HepG2 (cell line): ENCODE data around the gene RABL6. TPM values are rescaled to one million over a fixed set of nuclear protein-coding genes. Genes with fewer than 3 reads are reported as not detected.
"Not testable (repeated sequence)": the region's sequence is repeated elsewhere in the genome, so short reads cannot be mapped to it uniquely, and the experiment has no call there.

Experiments used
- ARHGAP35 ChIP-seq: sonication (generic); formaldehyde crosslinking; IDR thresholded peaks from 2 replicates; pipeline ENCODE4 v1.9.0; 2022; ENCODE audit warnings: mild to moderate bottlenecking, inconsistent platforms, moderate library complexity, missing genetic modification reagents, borderline replicate concordance
- ETV5 ChIP-seq: IDR thresholded peaks from 2 replicates; pipeline ENCODE4 v1.6.1; 2018; ENCODE audit warnings: missing biosample characterization, missing genetic modification reagents, inconsistent platforms, borderline replicate concordance
- FOXA3 ChIP-seq: IDR thresholded peaks from 2 replicates; pipeline ENCODE4 v1.6.1; 2016; ENCODE audit warnings: missing genetic modification reagents, missing compliant biosample characterization
- HMG20A ChIP-seq: IDR thresholded peaks from 2 replicates; pipeline ENCODE4 v1.6.1; 2016; ENCODE audit warnings: borderline replicate concordance
- HMG20B ChIP-seq: conservative IDR thresholded peaks from 2 replicates; pipeline ENCODE4 v1.6.1; 2016; ENCODE audit warnings: missing genetic modification reagents, missing compliant biosample characterization
- HNF4G ChIP-seq, 2 experiments: sonication (generic) in 1 of 2; formaldehyde crosslinking in 1 of 2; IDR thresholded peaks; 2 replicates each; pipeline versions ENCODE4 v1.4.0 to v1.6.1; 2011 to 2020; ENCODE audit warnings: borderline replicate concordance in 2 of 2, low read depth in 2 of 2, mild to moderate bottlenecking in 2 of 2, low read length in 1 of 2, missing genetic modification reagents in 1 of 2, moderate library complexity in 1 of 2
- HOXD1 ChIP-seq: sonication (generic); formaldehyde crosslinking; IDR thresholded peaks from 2 replicates; pipeline ENCODE4 v1.5.0; 2020; ENCODE audit warnings: missing genetic modification reagents
- MEIS1 ChIP-seq: sonication (generic); formaldehyde crosslinking; IDR thresholded peaks from 2 replicates; pipeline ENCODE4 v1.9.0; 2021; ENCODE audit warnings: mild to moderate bottlenecking, missing genetic modification reagents, moderate library complexity, borderline replicate concordance
- NCOA2 ChIP-seq: sonication (generic); formaldehyde crosslinking; IDR thresholded peaks from 2 replicates; pipeline ENCODE4 v1.8.0; 2022; ENCODE audit warnings: inconsistent platforms
- NR2F6 ChIP-seq, 2 experiments: IDR thresholded peaks; 2 replicates each; pipeline ENCODE4 v1.6.1; 2016; ENCODE audit warnings: antibody characterized with exemption in 1 of 2, mild to moderate bottlenecking in 1 of 2
- SAP130 ChIP-seq: IDR thresholded peaks from 2 replicates; pipeline ENCODE4 v1.6.1; 2016; ENCODE audit warnings: low read depth
- SOX5 ChIP-seq: IDR thresholded peaks from 2 replicates; pipeline ENCODE4 v1.6.1; 2016; ENCODE audit warnings: borderline replicate concordance
- SOX6 ChIP-seq, 2 experiments: fragments of 450-650 bp in 1 of 2; sonication (generic) in 1 of 2; formaldehyde crosslinking in 1 of 2; IDR thresholded peaks; 2 replicates each; pipeline versions ENCODE4 v1.4.0 to v1.6.1; 2017 to 2020; ENCODE audit warnings: antibody characterized with exemption in 1 of 2, mild to moderate bottlenecking in 1 of 2, missing genetic modification reagents in 1 of 2
- ZNF232 ChIP-seq: sonication (generic); formaldehyde crosslinking; IDR thresholded peaks from 2 replicates; pipeline ENCODE4 v1.4.0; 2020; ENCODE audit warnings: missing genetic modification reagents, borderline replicate concordance
- ZNF547 ChIP-seq: sonication (generic); formaldehyde crosslinking; IDR thresholded peaks from 2 replicates; pipeline ENCODE4 v1.5.1; 2020; ENCODE audit warnings: mild to moderate bottlenecking, missing genetic modification reagents
- ZSCAN12 ChIP-seq: sonication (generic); formaldehyde crosslinking; IDR thresholded peaks from 2 replicates; pipeline ENCODE4 v1.9.0; 2021; ENCODE audit warnings: mild to moderate bottlenecking, missing genetic modification reagents
- ZSCAN20 ChIP-seq: sonication (generic); formaldehyde crosslinking; IDR thresholded peaks from 2 replicates; pipeline ENCODE4 v1.4.0; 2020; ENCODE audit warnings: missing genetic modification reagents, mild to moderate bottlenecking, borderline replicate concordance
- polyA plus RNA-seq, 8 experiments: library from polyadenylated mRNA; depleted of rRNA in 3 of 8; stranded (reverse) in 7 of 8; unstranded in 1 of 8; fragments of >200 nt; fragmentation: Illumina TruSeq in 4 of 8; extraction: Trizol in 4 of 8; gene quantifications; 2 replicates each; pipeline versions ENCODE4 v1.2.1 to v1.2.3, GENCODE V29; 2011 to 2016; ENCODE audit warnings: low read depth in 4 of 8, missing spikeins in 1 of 8, mixed read lengths in 1 of 8; ENCODE audit not compliant: insufficient read depth in 1 of 8
- total RNA-seq, 5 experiments: library from RNA; depleted of rRNA; stranded (reverse); fragments of >200 nt; fragmentation: Illumina TruSeq; extraction: Trizol; gene quantifications; 2 replicates each; pipeline ENCODE4 v1.2.3, GENCODE V29; 2016; ENCODE audit warnings: low read depth in 1 of 5
- TF ChIP-seq, protein P1 (sequence below): sonication (generic); formaldehyde crosslinking; IDR thresholded peaks from 2 replicates; pipeline ENCODE4 v1.4.0; 2020; ENCODE audit warnings: missing genetic modification reagents
- TF ChIP-seq, protein P2 (sequence below), 2 experiments: IDR thresholded peaks; 2 replicates each; pipeline ENCODE4 v1.6.1; 2011 to 2012; ENCODE audit warnings: low read length in 2 of 2, borderline replicate concordance in 1 of 2, low read depth in 1 of 2, mild to moderate bottlenecking in 1 of 2, moderate library complexity in 1 of 2
- TF ChIP-seq, protein P3 (sequence below): sonication (generic); formaldehyde crosslinking; IDR thresholded peaks from 2 replicates; pipeline ENCODE4 v1.4.0; 2020; ENCODE audit warnings: mild to moderate bottlenecking, missing genetic modification reagents

RABL6 gene
- total and polyA plus RNA-seq, 2 of the 13 experiments (the other 11 are each of a cell fraction or from before 2014, with no cell fraction given), result 81.5 to 125 TPM

DNA sequence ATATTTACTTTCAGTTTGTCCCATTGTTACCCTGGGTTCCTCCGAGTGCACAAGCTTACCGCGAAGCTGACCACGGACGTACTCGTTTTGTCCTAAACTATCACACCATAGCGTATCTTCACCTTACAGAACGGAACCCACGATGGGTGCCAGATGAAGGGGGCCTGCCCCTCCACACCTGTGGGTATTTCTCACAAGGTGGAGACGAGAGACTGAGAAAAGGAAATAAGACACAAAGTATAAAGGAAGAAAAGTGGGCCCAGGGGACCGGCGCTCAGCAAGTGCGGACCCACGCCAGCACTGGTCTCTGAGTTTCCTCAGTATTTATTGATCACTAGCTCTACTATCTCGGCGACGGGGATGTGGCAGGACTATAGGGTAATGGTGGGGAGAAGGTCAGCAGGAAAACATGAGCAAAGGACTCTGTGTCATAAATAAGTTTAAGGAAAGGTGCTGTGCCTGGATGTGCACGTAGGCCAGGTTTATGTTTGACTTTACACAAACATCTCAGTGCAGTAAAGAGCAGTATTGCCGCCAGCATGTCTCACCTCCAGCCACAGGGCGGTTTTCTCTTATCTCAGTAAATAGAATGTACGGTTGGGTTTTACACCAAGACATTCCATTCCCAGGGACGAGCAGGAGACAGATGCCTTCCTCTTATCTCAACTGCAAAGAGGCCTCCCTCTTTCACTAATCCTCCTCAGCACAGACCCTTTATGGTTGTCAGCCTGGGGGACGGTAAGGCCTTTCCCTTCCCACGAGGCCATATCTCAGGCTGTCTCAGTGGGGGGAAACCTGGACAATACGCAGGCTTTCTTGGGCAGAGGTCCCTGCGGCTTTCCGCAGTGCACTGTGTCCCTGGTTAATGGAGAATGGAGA lies 18.9 kb upstream of the RABL6 start (continued):
- TF ChIP-seq, protein P1, sequence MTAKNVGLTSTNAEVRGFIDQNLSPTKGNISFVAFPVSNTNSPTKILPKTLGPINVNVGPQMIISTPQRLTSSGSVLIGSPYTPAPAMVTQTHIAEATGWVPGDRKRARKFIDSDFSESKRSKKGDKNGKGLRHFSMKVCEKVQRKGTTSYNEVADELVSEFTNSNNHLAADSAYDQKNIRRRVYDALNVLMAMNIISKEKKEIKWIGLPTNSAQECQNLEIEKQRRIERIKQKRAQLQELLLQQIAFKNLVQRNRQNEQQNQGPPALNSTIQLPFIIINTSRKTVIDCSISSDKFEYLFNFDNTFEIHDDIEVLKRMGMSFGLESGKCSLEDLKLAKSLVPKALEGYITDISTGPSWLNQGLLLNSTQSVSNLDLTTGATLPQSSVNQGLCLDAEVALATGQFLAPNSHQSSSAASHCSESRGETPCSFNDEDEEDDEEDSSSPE (CRISPR knock-in tag), result peak; percentile 34
- TF ChIP-seq NCOA2 (CRISPR knock-in tag) (peak; percentile 70), ETV5 (CRISPR knock-in tag) (peak; percentile 64), ARHGAP35 (CRISPR knock-in tag) (0 out of 2 replicates have a peak, but pooled peaks have one; percentile 27), ZNF547 (CRISPR knock-in tag) (peak; percentile 78), HMG20B (CRISPR knock-in tag) (peak; percentile 27; the same call in 1 of the 2 replicates), HNF4G (IDR thresholded peaks at IDR 0.05; ENCODE audit: borderline replicate concordance, low read depth, low read length) (0 out of 2 replicates have a peak, but pooled peaks have one; percentile 10), SAP130 (CRISPR knock-in tag) (peak; percentile 67; the same call in 1 of the 2 replicates), ZSCAN12 (peak; percentile 57; the same call in 1 of the 2 replicates), ZNF232 (CRISPR knock-in tag) (peak; percentile 76; the same call in 1 of the 2 replicates), MEIS1 (CRISPR knock-in tag) (peak; percentile 41; the same call in 1 of the 2 replicates), SOX5 (CRISPR knock-in tag) (peak; percentile 50; the same call in 1 of the 2 replicates), SOX6 (CRISPR knock-in tag; IDR thresholded peaks at IDR 0.05) (peak; percentile 73), HOXD1 (peak; percentile 69; the same call in 1 of the 2 replicates), NR2F6 (IDR thresholded peaks at IDR 0.05) (peak; percentile 48), NR2F6 (CRISPR knock-in tag; IDR thresholded peaks at IDR 0.05) (peak; percentile 44; the same call in 1 of the 2 replicates), HMG20A (CRISPR knock-in tag) (peak; percentile 69; the same call in 1 of the 2 replicates), FOXA3 (CRISPR knock-in tag) (0 out of 2 replicates have a peak, but pooled peaks have one; percentile 37), ZSCAN20 (CRISPR knock-in tag) (0 out of 2 replicates have a peak, but pooled peaks have one; percentile 38)
- TF ChIP-seq, protein P2, sequence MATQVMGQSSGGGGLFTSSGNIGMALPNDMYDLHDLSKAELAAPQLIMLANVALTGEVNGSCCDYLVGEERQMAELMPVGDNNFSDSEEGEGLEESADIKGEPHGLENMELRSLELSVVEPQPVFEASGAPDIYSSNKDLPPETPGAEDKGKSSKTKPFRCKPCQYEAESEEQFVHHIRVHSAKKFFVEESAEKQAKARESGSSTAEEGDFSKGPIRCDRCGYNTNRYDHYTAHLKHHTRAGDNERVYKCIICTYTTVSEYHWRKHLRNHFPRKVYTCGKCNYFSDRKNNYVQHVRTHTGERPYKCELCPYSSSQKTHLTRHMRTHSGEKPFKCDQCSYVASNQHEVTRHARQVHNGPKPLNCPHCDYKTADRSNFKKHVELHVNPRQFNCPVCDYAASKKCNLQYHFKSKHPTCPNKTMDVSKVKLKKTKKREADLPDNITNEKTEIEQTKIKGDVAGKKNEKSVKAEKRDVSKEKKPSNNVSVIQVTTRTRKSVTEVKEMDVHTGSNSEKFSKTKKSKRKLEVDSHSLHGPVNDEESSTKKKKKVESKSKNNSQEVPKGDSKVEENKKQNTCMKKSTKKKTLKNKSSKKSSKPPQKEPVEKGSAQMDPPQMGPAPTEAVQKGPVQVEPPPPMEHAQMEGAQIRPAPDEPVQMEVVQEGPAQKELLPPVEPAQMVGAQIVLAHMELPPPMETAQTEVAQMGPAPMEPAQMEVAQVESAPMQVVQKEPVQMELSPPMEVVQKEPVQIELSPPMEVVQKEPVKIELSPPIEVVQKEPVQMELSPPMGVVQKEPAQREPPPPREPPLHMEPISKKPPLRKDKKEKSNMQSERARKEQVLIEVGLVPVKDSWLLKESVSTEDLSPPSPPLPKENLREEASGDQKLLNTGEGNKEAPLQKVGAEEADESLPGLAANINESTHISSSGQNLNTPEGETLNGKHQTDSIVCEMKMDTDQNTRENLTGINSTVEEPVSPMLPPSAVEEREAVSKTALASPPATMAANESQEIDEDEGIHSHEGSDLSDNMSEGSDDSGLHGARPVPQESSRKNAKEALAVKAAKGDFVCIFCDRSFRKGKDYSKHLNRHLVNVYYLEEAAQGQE (IDR thresholded peaks at IDR 0.05; ENCODE audit: borderline replicate concordance in 1 of 2, low read depth in 1 of 2, low read length in 2 of 2), result 0 out of 4 replicates have a peak, but pooled peaks of 1 of the 2 experiments have one; percentile 11
- TF ChIP-seq, protein P3, sequence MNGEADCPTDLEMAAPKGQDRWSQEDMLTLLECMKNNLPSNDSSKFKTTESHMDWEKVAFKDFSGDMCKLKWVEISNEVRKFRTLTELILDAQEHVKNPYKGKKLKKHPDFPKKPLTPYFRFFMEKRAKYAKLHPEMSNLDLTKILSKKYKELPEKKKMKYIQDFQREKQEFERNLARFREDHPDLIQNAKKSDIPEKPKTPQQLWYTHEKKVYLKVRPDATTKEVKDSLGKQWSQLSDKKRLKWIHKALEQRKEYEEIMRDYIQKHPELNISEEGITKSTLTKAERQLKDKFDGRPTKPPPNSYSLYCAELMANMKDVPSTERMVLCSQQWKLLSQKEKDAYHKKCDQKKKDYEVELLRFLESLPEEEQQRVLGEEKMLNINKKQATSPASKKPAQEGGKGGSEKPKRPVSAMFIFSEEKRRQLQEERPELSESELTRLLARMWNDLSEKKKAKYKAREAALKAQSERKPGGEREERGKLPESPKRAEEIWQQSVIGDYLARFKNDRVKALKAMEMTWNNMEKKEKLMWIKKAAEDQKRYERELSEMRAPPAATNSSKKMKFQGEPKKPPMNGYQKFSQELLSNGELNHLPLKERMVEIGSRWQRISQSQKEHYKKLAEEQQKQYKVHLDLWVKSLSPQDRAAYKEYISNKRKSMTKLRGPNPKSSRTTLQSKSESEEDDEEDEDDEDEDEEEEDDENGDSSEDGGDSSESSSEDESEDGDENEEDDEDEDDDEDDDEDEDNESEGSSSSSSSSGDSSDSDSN (CRISPR knock-in tag), result peak; percentile 56
- TF ChIP-seq HNF4G (CRISPR knock-in tag; IDR thresholded peaks at IDR 0.05; ENCODE audit: borderline replicate concordance, low read depth); SOX6 (IDR thresholded peaks at IDR 0.05): not testable (repeated sequence)
